ENCODE results near the gene LDLRAD4.

LDLRAD4 gene

GRCh38 chr18:13294309-13294708 is 75.7 kb downstream of the LDLRAD4 start:
- Histone ChIP-seq H3K27ac (peak overlapping the region; percentile 44), H3K27me3 (no peaks in the 10 kb centered on the region), H4K20me1 (peaks cover 23% of the 10 kb centered on the region; the same call in 1 of the 2 replicates), H3K4me1 (peaks cover 94% of the 10 kb centered on the region), H3K36me3 (peaks cover 90% of the 10 kb centered on the region), H3K9ac (no peak overlapping the region), H3K9me3 (no peaks in the 10 kb centered on the region), H3K4me3 (no peak overlapping the region), H3K4me2 (peak overlapping the region; percentile 28)
- no peak for TF ChIP-seq Cebpa-rat (IDR thresholded peaks at IDR 0.05)

DNA sequence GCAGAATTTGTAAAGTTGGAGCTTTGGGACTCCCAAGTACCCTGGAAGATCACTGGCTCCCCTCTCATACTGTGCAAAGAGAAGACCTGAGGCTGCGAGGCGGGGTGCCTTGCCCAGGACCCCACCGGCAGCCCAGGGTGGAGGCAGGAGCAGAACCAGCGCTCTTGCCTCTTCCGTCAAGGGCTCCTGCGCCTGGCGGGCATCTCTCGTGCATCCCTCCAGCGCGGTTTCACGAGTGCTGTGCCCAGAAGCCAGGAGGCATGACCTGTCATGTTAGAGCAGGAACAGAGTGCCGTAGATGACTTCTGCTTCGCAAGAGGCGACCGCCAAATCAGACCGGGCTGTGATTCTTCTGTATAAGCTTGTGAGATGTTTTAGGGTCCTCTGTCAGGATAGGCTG is 77.3 kb downstream of the LDLRAD4 start:
- H3K4me1 ChIP-seq = peaks cover 94% of the 10 kb centered on the region
- H4K20me1 ChIP-seq = peaks cover 7% of the 10 kb centered on the region; the same call in 1 of the 2 replicates
- H3K27ac ChIP-seq = peak overlapping the region; percentile 92
- H3K9me3 ChIP-seq = no peaks in the 10 kb centered on the region
- peaks cover 76% of the 10 kb centered on the region for H3K36me3 ChIP-seq
- no peak for TF ChIP-seq Cebpa-rat (IDR thresholded peaks at IDR 0.05)
- H3K27me3 ChIP-seq = no peaks in the 10 kb centered on the region
- H3K4me3 ChIP-seq = no peak overlapping the region
- peak overlapping the region; percentile 95 for H3K4me2 ChIP-seq
- H3K9ac ChIP-seq = no peak overlapping the region; the same call in 1 of the 2 replicates

DNA sequence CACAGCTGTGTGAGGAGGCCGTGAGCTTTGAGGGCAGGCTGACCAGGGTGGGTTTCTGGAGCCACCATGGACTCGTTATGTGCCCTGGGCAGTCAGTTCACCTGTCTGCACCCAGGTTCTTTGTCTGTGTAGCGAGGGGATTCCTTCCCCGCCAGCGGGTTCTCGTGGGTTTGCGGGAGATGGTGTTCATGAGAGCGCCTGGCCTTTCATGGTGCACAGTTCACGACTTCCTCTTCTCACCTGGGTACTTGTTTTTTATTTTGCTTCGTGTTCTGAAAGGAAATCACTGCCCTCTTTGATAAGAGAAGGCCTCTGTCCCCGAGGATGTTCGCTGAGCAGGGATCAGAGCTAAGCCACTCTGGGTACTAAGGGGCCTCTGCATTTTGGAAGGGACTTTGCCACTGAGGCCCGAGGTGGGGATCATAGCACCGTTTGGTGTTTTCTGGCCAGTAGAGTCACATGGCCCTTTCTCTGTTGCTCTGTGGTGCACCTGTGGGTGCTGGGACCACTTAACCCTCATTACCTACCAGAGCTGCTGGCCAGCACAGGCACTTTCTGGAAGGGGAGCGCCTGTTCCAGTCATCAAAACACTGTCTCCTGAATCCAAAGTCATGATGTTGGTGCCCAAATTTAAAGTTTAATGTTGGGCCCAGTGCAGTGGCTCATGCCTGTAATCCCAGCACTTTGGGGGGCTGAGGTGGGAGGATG is 78.5 kb downstream of the LDLRAD4 start:
- Histone ChIP-seq H3K9me3 (no peaks in the 10 kb centered on the region), H3K27ac (peak overlapping the region; percentile 92), H3K4me2 (peak overlapping the region; percentile 95), H3K4me1 (peaks cover 94% of the 10 kb centered on the region), H3K9ac (peak overlapping the region; percentile 32; the same call in 1 of the 2 replicates), H4K20me1 (peaks cover 6% of the 10 kb centered on the region; the same call in 1 of the 2 replicates), H3K4me3 (no peak overlapping the region), H3K36me3 (peaks cover 65% of the 10 kb centered on the region), H3K27me3 (no peaks in the 10 kb centered on the region)
- no peak for TF ChIP-seq Cebpa-rat (IDR thresholded peaks at IDR 0.05)

GRCh38 chr18:13298262-13298661 is 79.7 kb downstream of the LDLRAD4 start:
- H3K9ac ChIP-seq = 0 out of 2 replicates have a peak overlapping the region, but pooled peaks have one; percentile 77
- no peaks in the 10 kb centered on the region for H3K9me3 ChIP-seq
- no peaks in the 10 kb centered on the region for H3K27me3 ChIP-seq
- peak overlapping the region; percentile 95 for H3K4me2 ChIP-seq
- peak overlapping the region; percentile 92 for H3K27ac ChIP-seq
- no peak overlapping the region for H3K4me3 ChIP-seq
- peaks cover 97% of the 10 kb centered on the region for H3K4me1 ChIP-seq
- peaks cover 53% of the 10 kb centered on the region for H3K36me3 ChIP-seq
- TF ChIP-seq Cebpa-rat (IDR thresholded peaks at IDR 0.05) = no peak
- H4K20me1 ChIP-seq = peaks cover 6% of the 10 kb centered on the region; the same call in 1 of the 2 replicates

DNA sequence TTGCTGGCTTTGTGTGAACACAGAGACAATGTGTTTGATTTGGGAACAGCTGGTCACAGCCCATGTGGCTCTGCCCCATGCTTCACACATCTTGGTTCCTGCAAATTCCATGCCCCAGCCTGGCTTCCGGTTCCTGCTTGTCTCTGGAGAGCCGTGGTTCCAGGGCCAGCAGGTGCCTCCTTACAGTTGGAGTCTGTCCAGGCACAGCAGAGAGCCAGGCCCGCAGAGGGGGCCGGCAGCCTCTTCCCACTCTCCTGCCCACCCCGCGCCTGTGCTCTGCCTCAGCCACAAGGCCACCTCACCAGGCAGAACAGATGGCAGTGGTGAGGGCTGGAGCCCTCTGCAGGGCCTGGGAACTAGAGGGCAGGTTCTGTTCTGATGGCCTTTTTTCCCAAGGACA is 81.5 kb downstream of the LDLRAD4 start:
- no peaks in the 10 kb centered on the region for H3K9me3 ChIP-seq
- no peaks in the 10 kb centered on the region for H3K27me3 ChIP-seq
- H3K36me3 ChIP-seq = peaks cover 35% of the 10 kb centered on the region
- H3K27ac ChIP-seq = peak overlapping the region; percentile 92
- peaks cover 100% of the 10 kb centered on the region for H3K4me1 ChIP-seq
- H4K20me1 ChIP-seq = peaks cover 2% of the 10 kb centered on the region; the same call in 1 of the 2 replicates
- H3K9ac ChIP-seq = peak overlapping the region; percentile 77
- TF ChIP-seq Cebpa-rat (IDR thresholded peaks at IDR 0.05) = no peak
- H3K4me2 ChIP-seq = peak overlapping the region; percentile 95
- peak overlapping the region; percentile 43 for H3K4me3 ChIP-seq

GRCh38 chr18:13300796-13301195 is 82.2 kb downstream of the LDLRAD4 start:
- H3K27ac ChIP-seq = peak overlapping the region; percentile 92

DNA sequence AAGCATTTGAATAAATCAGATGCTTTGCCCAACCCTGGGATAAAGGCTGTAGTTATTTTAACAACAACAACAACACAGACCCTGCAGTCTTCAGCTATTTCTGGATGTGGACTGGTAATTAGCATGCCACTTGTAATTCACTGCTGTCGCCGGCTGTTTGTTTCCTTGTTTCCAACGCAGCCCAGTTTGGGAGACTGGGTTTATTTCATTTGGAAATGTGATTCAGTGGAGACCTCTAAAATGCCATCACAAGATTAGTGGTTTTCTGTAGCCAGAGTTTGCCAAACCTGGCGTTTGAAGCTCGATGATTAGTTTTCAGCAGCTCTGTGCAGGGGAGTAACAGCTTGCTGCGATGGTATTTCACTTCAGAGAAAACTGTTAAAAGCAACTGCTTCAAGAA is 83.5 kb downstream of the LDLRAD4 start:
- Histone ChIP-seq H3K4me2 (peak overlapping the region; percentile 95), H3K4me1 (peaks cover 98% of the 10 kb centered on the region), H3K9me3 (peaks cover 8% of the 10 kb centered on the region; the same call in 1 of the 2 replicates), H3K27me3 (no peaks in the 10 kb centered on the region), H4K20me1 (no peaks in the 10 kb centered on the region), H3K27ac (peak overlapping the region; percentile 92), H3K9ac (peak overlapping the region; percentile 77), H3K36me3 (peaks cover 21% of the 10 kb centered on the region), H3K4me3 (peak overlapping the region; percentile 62)
- TF ChIP-seq Cebpa-rat (IDR thresholded peaks at IDR 0.05) = no peak

More at GRCh38 chr18:13300796-13301195, 82.2 kb downstream of the LDLRAD4 start:
- no peaks in the 10 kb centered on the region for H3K27me3 ChIP-seq
- H3K4me1 ChIP-seq = peaks cover 98% of the 10 kb centered on the region
- H3K4me3 ChIP-seq = peak overlapping the region; percentile 43
- H3K9me3 ChIP-seq = no peaks in the 10 kb centered on the region
- H3K9ac ChIP-seq = peak overlapping the region; percentile 77
- H4K20me1 ChIP-seq = no peaks in the 10 kb centered on the region
- peak overlapping the region; percentile 95 for H3K4me2 ChIP-seq
- H3K36me3 ChIP-seq = peaks cover 28% of the 10 kb centered on the region
- no peak for TF ChIP-seq Cebpa-rat (IDR thresholded peaks at IDR 0.05)

GRCh38 chr18:13302457-13303225 is 84.1 kb downstream of the LDLRAD4 start:
- Histone ChIP-seq H3K4me1 (peaks cover 98% of the 10 kb centered on the region), H3K9me3 (peaks cover 8% of the 10 kb centered on the region; the same call in 1 of the 2 replicates), H3K27ac (peak overlapping the region; percentile 92), H3K27me3 (no peaks in the 10 kb centered on the region), H3K9ac (peak overlapping the region; percentile 77), H3K36me3 (peaks cover 21% of the 10 kb centered on the region), H3K4me3 (peak overlapping the region; percentile 62), H4K20me1 (no peaks in the 10 kb centered on the region), H3K4me2 (peak overlapping the region; percentile 95)
- no peak for TF ChIP-seq Cebpa-rat (IDR thresholded peaks at IDR 0.05)

- no peak for TF ChIP-seq Cebpa-rat (IDR thresholded peaks at IDR 0.05)
- Histone ChIP-seq H3K4me1 (peaks cover 98% of the 10 kb centered on the region), H3K27me3 (no peaks in the 10 kb centered on the region), H3K4me2 (peak overlapping the region; percentile 95), H3K27ac (peak overlapping the region; percentile 92), H3K4me3 (peak overlapping the region; percentile 62), H4K20me1 (no peaks in the 10 kb centered on the region), H3K36me3 (peaks cover 21% of the 10 kb centered on the region; the same call in 1 of the 2 replicates), H3K9ac (peak overlapping the region; percentile 77), H3K9me3 (peaks cover 8% of the 10 kb centered on the region; the same call in 1 of the 2 replicates)
Measured at GRCh38 chr18:13303756-13304364, 85.3 kb downstream of the LDLRAD4 start.

Measured in BLaER1 (cell line).